Measurements from ENCODE around the gene SLC35D3. TPM values are rescaled to one million over a fixed set of nuclear protein-coding genes. Genes with fewer than 3 reads are reported as not detected.
"Not testable (repeated sequence)": the region's sequence is repeated elsewhere in the genome, so short reads cannot be mapped to it uniquely, and the experiment has no call there.

Gene SLC35D3
- total RNA-seq, 1 donor: under 0.01 TPM

GRCh38 chr6:136962661-136963060 is 40.6 kb downstream of the SLC35D3 start:
- peak in 2 of 3 donors; percentile 56 to 83 for DNase-seq (ENCODE audit: low read depth in 2 of 3, low spot score in 2 of 3)

GRCh38 chr6:136963259-136963658 is 41.2 kb downstream of the SLC35D3 start:
- DNase-seq (ENCODE audit: low read depth in 2 of 3, low spot score in 2 of 3): no peak

- no peak for DNase-seq (ENCODE audit: low read depth in 2 of 3, low spot score in 2 of 3)
Measured at GRCh38 chr6:136964398-136964797, 42.3 kb downstream of the SLC35D3 start.

DNA sequence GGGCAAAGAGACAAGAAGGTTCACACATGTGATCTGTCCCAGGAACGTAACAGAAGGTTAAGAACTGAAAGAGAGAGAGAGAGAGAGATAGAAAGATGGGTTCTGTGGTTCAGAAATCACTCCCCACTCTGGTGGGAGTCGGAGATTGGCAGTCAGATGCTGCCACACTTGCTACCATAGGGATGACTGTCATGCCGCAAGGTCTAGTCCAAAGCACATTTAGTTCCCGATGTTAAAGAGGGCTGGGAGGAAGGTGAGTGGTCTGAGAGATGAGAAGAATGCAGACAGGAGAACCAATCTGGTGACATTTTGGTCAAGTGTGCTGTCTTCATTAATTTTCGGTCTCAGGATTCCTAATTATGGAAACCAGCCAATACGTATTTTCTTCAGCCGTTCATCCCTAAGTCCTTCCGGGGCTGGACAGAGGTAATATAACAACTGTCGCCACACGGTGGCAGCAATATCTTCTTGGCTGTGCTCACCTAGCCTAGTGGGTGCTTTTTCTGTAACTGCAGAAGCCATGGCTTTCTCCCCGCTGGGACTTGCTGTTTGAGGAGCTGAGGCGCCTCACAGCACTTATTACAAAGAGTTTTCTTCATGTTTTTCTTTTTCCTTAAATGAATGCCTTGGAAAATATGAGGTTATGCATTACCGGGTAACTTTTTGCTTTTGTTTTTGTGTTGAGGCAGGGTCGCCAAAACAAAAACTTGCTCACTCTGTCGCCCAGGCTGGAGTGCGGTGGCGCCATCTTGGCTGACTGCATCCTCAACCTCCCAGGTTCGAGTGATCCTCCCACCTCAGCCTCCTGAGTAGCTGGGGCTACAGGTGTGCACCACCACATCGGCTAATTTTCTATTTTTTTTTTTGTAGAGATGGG is 46.0 kb downstream of the SLC35D3 start:
- peak; percentile 10 to 72 (median 52) for DNase-seq (ENCODE audit: low read depth in 2 of 3, low spot score in 2 of 3)

DNA sequence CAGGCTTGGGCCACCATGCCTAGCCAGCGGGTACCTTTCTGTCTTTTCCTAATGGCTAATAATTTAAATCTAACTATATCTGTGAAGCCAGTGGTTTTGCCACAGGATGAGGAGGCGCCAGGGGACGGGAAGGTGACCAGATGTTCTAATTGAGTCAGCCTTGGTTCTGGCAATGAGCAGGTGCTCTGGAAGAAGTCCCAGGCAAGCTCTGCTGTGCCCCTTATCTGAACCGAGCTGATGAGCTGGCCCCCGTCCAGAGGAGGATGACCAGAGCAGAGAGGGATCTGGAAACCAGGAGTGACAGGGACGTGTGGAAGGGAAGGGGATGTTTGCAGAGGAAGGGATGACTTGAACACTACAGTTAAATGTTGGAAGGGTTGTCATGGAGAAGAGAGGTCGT is 46.7 kb downstream of the SLC35D3 start:
- no peak for DNase-seq (ENCODE audit: low read depth in 2 of 3, low spot score in 2 of 3)

DNA sequence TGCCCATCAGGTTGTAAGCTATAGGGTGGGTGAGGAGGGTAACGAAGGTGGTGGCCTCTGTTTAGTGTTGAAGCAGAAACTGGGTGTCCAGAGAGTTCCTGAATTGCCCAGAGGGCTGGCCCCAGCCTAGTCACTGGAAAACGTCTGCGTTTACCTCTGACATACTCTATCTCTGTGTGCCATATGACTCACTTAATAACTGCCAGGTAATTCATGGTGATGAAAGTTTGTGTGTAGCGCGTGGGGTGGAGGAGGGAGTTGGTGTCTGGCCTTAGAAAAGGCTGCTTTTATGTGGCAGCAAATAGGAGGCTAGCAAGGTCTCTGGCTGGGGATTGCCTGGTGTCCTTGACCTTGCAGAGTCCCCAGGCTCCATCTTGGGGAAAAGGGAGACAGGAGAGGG is 47.3 kb downstream of the SLC35D3 start:
- no peak for DNase-seq (ENCODE audit: low read depth in 2 of 3, low spot score in 2 of 3)

DNA sequence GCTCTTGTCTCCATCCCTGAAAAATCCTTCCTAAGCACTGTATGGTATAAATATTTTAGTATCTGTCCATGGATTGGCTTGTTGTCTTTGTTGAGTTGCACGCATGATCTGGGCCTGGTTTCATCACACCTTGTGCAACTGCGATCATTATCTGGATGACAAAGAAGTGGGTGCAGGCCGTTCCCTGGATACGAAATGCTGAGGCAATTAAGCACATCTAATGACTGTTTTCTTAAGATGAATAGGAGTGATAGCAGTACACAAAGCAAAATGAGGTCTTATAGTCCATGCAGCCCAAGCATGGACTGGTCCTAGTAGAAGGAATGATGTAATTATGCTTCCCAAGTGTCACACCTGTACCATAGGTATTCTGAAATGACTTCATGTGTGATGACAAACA is 47.8 kb downstream of the SLC35D3 start:
- DNase-seq (ENCODE audit: low read depth in 2 of 3, low spot score in 2 of 3): no peak

GRCh38 chr6:136971609-136972008 is 49.5 kb downstream of the SLC35D3 start:
- DNase-seq (ENCODE audit: low read depth in 2 of 3, low spot score in 2 of 3): no peak

DNA sequence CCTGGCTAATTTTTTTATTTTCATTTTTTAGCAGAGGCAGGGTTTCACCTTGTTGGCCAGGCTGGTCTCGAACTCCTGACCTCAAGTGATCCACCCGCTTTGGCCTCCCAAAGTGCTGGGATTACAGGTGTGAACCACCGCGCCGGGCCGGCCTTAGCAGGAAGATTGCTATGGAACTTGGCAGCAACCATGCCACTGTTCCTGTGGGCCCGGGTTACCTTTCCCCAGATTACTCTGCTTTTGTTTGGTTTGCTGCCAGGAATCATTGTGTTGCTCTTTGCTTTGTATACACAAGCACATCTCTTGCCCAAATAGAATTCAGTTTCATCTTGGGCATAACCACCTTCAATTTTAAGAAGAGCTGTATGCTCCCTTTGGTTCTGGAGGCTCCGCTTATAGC is 51.7 kb downstream of the SLC35D3 start:
- DNase-seq (ENCODE audit: low read depth in 2 of 3, low spot score in 2 of 3): not testable (repeated sequence)

Small RNA genes within 50 kb of the gene (small RNA-seq; reads per million reads assigned to genes)
- not detected for gene RF00019
- not detected for gene RPL35AP3

Other genes with a start within 250 kb of the SLC35D3 start
- 29.9 TPM for gene MAP3K5, start 129.8 kb upstream of the SLC35D3 start, total RNA-seq
- 7.0 TPM for gene PEX7, start 99.7 kb upstream of the SLC35D3 start, total RNA-seq
- not detected for gene IL20RA, start 122.7 kb downstream of the SLC35D3 start, total RNA-seq